GM18951 (cell line): ENCODE data around the gene AKAP11.

Experiments used
- POLR2A ChIP-seq: IDR thresholded peaks from 4 replicates; pipeline ENCODE4 v1.6.1; 2011; ENCODE audit warnings: mild to moderate bottlenecking; ENCODE audit not compliant: insufficient read length, insufficient read depth; ENCODE audit errors: extremely low read depth
- in situ Hi-C: fragments of 300-500 bp; cut with MboI; formaldehyde crosslinking; loops from one replicate; pipeline ENCODE4 v1.12.0; 2022; ENCODE audit warnings: low sequenced_read_pairs, mixed read lengths, inconsistent platforms; ENCODE audit not compliant: unreplicated experiment

The AKAP11 gene

DNA sequence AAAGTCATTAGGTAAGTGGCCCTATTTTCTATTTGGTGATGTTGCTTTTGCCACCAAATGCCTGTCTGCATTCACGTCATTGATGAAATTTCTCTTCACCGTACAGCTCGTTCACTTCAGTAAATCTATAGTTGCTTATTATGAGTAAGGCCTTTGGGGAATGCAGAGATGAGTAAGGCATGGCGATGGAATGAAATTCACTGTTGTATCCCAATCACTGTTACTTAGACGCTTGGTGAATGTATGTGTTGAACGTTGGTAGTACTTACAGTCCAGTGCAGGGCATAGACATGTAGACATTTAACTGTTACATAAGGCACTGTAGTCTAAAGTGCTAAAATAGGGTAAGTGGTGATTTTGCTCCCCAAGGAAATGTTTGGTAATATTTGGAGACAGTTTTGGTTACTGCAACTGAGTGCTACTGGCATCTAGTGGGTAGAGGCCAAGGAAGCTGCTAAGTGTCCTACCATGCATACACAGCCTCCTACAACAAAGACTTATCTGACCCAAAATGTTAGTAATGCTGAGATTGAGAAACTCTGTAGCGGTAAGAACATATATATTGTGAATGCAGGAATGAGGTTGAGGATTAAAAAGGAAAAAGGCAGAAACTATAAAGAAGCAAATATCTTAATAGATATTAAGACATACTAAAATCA lies 5.8 kb downstream of the AKAP11 start:
- TF ChIP-seq POLR2A = no peak
- in situ Hi-C loops = no loop called here

DNA sequence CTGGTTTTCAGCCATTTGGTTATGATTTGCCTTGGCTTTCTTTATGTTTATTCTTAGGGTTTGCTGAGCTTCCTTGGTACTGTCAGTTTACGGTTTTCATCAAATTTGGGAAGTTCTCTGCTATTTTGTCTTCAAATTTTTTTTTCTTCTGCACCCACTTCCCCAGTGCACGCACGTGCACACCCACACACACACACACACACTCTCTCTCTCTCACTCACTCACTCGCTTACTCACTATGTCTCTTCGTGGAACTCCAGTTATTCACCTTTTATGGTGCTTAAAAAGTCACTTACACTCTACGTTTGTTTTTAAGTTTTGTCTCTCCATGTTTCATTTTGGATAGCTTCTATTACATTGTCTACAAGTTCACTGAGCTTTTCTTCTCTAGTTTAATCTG lies 7.1 kb downstream of the AKAP11 start:
- TF ChIP-seq POLR2A = no peak
- in situ Hi-C loops = no loop called here

DNA sequence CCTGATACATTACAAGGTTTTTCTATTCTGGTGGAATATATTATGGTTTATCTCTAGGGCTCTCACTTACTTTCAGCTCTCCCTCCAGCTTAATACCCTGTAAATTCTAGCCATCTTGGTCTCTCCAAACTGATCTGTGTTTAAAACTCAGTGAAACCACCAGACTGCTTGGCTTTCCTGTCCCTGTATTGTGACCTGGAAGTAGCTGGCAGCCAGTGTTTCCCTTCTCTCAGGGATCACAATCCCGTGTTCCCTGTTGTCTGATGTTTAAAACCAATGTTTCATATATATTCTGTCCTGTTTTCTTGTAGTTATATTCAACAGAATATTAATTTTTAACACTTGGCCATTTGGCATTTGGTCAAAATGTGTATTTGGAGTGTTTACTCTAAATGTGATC lies 8.0 kb downstream of the AKAP11 start:
- in situ Hi-C loops = no loop called here
- TF ChIP-seq POLR2A = no peak

DNA sequence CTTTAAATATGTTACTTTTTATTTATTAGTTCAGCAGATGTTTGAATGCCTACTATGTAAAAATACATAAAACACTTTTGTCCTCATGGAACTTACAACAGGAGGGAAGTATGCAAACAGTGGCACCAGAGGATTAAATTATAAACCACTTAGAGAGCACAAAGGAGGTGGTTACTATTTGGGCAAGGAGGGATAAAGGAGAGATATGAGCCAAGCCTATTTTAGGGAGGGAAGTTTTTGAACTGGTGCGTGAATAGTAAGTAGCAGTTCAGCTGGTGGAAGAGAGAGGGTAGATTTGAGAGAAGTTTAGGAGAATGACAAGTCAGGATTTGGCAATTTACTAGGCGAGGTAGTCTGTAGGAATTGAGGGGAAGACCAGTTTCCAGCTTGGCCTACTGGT lies 8.6 kb downstream of the AKAP11 start:
- in situ Hi-C loops = no loop called here
- TF ChIP-seq POLR2A = no peak

DNA sequence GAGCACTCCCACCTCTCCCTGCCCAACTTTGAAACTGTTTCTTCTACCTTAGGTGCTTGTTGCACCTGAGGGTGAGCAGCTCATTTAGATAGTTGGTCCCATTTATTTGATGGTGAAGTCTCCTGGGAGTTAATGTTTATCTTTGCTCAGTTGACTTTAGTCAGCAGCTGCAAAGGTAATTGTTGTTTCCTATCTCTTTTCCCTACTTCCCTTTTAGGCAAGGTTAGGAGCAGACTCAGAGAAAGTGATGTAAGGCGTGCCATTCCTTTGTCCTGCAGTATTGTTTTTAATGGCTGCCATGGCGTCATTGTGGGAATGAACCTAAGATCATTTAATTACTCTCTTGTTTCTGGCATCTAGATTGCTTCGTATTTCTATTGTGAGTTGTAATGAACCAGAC lies 11.6 kb downstream of the AKAP11 start:
- TF ChIP-seq POLR2A = no peak
- in situ Hi-C loops = no loop called here

DNA sequence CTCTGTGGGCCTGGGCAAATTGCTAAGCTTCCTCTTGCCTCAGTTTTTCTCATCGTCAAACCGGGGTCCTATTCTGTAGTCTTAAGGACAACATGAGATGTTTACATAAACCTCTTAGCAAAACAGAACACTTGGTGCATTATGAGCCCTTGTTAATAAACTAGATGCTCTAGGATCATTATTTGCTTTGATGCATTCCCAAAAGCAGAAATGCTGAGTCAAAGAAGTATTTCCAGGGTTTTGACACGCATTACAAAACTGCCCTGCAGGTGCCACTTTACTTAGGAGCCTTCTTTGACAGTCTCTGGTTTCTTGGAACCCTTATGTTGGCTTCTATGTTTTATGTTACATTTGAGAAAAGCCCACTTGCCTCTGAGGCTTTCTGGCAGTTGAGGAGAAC lies 12.1 kb downstream of the AKAP11 start:
- TF ChIP-seq POLR2A = no peak
- in situ Hi-C loops = no loop called here

DNA sequence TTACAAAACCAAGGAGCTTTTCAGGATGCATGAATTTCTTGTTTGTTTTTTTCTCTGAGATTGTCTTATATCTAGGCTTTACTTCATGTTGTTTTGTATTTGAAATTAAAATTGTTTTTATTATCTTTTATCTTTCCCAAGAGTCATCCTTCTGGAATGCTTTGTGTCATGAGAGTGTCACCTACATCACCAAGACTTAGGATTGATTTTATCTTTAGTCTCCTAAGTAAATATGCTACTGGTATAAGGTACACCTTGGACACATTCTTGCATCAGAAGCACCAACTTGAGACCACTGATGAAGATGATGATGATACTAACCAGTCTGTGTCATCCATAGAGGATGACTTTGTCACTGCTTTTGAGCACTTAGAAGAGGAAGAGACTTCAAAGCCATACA lies 26.4 kb downstream of the AKAP11 start:
- in situ Hi-C loops = no loop called here
- TF ChIP-seq POLR2A = no peak

DNA sequence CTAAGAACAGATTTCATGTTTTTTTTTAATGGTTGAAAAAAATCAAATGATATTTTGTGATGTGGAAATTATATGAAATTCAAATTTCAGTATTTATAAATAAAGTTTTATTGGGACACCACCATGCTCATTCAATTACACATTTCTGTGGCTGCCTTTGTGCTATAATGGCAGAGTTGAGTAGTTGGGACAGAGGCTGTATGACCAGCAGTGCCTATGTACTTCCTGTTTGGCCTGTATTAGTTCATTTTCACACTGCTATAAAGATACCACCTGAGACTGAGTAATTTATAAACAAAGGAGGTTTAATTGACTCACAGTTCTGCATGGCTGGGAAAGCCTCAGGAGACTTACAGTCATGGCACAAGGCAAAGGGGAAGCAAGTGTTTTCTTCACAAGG lies 33.6 kb downstream of the AKAP11 start:
- in situ Hi-C loops = no loop called here
- no peak for TF ChIP-seq POLR2A

DNA sequence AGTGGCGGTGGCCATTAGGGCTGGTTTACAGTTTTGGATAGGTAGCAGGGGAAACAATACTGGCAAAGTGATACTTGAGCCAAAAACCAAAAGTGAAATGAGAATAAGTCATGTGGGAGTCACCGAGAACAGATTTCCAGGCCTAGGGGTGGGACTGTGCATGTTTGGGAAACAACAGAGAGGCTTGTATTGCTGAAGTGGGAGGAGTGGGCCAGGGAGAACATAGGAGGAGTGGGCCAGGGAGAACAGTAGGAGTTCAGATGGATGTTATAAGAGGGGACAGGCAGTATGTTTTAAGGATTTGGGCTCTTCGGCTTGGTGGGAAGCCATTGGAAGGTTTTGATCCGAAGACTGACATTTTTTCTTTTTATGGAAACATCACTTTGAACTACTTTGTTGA lies 35.5 kb downstream of the AKAP11 start:
- TF ChIP-seq POLR2A = no peak
- in situ Hi-C loops = no loop called here

DNA sequence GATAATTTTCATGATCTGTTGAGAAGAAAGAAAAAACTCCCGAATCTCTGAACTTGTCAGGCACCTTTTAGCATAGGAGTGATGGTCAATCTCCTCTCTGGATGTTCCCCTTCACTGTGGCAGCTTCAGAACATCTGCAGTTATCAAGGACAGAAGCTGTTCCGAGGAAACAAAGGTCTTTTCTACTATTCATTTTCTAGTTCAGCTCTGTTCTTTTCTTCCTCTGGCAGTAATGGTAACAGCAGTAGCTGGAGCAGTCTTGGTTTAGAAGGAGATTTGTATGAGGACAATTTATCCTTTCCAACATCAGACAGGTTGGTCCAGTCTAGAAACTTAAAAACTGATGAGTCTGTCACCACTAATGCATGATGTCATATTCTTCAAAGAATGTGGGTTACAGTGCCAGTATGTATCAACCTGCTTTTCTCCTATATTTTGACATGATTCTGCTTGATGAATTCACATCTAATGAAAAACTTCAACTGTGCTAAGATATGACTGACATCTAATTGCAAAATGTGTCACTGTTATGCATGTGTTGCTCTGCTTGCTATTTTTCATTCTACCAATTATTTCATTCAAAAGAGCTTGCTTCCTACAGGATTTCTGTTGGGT lies 41.0 kb downstream of the AKAP11 start:
- in situ Hi-C loops = no loop called here
- TF ChIP-seq POLR2A = no peak

DNA sequence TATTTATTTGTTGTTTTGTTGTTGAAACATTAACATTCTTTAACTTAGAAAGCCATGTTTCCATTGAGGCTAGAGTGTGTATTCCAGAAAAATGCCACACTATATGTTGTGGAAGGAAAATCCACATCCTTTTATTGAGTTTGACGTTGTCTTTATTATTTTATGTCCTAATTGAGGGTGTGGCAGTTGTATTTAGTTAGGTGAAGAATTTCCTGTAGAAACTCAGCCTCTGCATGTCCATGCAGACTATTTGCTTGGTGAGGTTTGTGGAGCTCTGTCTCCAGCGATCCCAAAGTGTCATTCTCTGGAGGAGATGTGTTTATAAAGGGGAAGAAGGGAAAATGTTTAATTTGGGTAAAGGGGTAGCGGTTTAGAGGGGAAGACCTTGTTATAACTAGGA lies 46.6 kb downstream of the AKAP11 start:
- TF ChIP-seq POLR2A = no peak
- in situ Hi-C loops = no loop called here

DNA sequence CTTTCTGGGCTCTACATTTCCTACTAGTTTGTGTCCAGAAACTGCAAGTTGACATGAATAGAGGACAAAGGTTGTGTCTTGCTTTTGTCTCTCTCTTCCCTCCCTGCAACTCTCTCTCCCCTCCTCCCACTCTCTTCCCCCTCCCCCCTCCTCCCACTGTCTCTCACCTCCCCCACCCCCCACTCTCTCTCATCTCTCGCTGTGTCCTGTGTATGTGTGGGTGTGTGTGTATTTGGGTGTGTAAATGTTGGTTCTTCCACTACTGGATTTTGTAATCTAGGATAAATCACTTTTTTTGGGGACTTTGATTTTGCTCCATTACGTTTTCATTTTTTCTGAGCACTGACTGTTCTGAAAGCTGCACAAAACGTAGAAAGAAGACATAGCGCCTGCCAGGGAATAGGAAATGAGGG lies 48.4 kb downstream of the AKAP11 start:
- TF ChIP-seq POLR2A = no peak
- in situ Hi-C loops = no loop called here

DNA sequence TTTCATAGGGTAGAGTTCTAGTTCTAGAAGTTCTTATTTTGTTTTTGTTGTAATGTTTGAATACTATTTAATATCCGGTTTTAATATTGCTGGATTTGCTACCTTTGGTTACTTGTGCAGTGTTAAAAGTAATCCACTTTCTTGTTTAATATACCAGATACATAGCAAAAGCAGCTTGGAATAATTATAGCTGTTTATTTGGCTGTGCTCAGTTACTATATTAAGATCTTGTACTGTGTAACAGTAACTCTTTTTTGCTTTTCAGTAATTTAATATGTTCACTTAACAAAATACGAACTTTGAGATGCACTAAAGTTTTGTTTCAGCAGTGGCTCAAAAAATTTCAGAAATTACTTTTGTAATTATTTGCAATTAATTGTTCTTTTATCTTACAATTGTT lies 50.9 kb downstream of the AKAP11 start:
- in situ Hi-C loops = no loop called here
- no peak for TF ChIP-seq POLR2A

DNA sequence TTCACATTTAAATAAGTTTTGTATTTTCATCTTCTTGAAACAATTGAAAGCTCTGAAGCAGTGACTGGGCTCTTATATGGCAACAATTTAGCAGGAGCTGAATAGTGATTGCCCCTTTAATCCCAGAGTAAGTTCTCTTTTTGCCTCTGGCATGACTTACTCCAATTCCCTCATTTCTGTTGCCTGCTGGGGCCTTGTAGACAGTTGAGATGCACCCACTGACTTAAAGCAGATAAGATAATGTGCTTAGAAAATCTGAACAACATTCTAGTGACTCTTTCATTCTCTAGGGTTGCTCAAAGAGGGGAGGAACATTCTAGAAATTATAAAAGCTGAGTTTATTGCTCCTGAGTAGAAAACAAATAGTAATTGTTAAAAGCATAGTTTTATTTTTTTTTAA lies 52.8 kb downstream of the AKAP11 start:
- no peak for TF ChIP-seq POLR2A
- in situ Hi-C loops = no loop called here
